ENCODE data around the gene ATXN2. TPM values are rescaled to one million over a fixed set of nuclear protein-coding genes. Genes with fewer than 3 reads are reported as not detected.
"Not testable (repeated sequence)": the region's sequence is repeated elsewhere in the genome, so short reads cannot be mapped to it uniquely, and the experiment has no call there.

ATXN2 gene
- polyA plus RNA-seq, 3 donors from 2014 or later = 7.1 to 31.3 (median 12.3) TPM

DNA sequence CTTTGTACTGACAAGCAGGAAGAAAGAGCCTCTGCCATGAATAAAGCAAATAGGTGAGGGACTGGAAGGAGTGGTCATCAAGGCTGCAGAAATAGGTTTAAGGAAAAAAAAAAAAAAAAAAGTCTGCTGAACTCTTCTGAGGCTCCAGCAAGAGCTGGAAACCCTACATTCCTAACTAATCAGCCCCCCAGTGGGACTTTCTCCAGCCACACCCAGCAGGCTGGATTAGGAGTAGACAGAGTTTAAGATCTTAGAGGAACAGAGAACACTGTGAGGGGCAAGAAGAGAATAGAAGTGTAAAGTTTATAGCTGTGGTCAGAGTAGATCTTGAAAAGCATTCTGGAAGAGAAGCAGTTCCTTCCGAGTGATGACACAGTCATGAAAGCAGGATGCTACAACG lies 66.4 kb downstream of the ATXN2 start:
- no peaks in the 10 kb centered on the region for H3K9me3 Mint-ChIP-seq

DNA sequence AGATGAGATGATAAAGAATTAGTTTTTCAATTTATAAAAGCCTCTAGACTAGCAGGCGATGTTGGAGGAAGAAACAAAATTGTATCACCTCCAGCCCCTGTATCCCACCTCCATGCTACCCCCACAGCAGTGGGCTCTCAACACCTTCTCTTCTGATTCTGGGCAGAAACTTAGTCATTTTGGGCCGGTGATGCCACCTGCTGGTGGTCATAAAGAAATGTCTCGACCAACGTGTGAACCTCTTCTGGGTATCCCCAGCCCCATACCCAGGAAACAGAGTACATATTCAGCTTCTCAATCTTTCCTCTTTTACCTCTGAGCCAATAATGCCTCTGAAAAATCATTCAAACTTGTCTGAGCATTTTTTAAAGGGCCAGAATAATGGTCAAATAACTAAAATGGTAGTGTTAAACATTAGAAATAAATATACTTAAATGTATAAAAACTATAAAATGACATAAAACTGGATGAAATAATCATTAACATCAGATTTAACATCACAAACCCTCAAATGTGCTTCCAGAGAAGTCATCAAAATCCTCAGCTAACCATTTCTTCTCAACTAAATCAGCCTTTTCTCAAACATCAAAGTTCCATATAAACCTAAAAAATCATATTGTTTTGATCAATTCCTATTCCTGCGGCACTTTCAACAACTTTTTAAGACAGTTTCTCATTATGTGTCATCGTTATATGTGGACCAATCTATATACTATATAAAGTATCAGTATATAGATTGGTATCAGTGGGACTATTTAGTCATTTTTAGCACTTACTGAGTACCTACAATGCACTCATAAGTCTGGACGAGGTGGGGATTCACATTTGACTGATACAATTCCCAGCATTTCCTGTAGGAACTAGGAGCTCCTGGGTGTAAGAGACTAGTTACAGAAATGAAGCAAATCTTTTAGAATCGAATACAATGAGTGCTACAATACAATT lies 69.4 kb downstream of the ATXN2 start:
- peaks cover 0 to 15% (median 8%) of the 10 kb centered on the region in 3 donors for H3K36me3 Mint-ChIP-seq
- no peak overlapping the region for H3K4me3 Mint-ChIP-seq
- peak overlapping the region in 3 of 6 donors; percentile 27 to 81 (median 32) for H3K27ac Mint-ChIP-seq
- peak; percentile 54 to 61 (median 56) for DNase-seq
- peaks cover 0 to 2% (median 0%) of the 10 kb centered on the region in 3 donors for H3K27me3 Mint-ChIP-seq (ENCODE audit: low read depth in 3 of 3)
- H3K9me3 Mint-ChIP-seq = no peaks in the 10 kb centered on the region
- peaks cover 5 to 10% of the 10 kb centered on the region in 2 donors for H3K4me1 Mint-ChIP-seq

More for the DNA sequence above, 66.4 kb downstream of the ATXN2 start:
- H3K4me1 Mint-ChIP-seq = peaks cover 5 to 10% of the 10 kb centered on the region in 2 donors
- H3K4me3 Mint-ChIP-seq = no peak overlapping the region
- peaks cover 0 to 7% (median 6%) of the 10 kb centered on the region in 3 donors for H3K36me3 Mint-ChIP-seq
- no peak for DNase-seq
- no peak overlapping the region for H3K27ac Mint-ChIP-seq
- H3K27me3 Mint-ChIP-seq (ENCODE audit: low read depth in 3 of 3) = peaks cover 0 to 2% (median 0%) of the 10 kb centered on the region in 3 donors

DNA sequence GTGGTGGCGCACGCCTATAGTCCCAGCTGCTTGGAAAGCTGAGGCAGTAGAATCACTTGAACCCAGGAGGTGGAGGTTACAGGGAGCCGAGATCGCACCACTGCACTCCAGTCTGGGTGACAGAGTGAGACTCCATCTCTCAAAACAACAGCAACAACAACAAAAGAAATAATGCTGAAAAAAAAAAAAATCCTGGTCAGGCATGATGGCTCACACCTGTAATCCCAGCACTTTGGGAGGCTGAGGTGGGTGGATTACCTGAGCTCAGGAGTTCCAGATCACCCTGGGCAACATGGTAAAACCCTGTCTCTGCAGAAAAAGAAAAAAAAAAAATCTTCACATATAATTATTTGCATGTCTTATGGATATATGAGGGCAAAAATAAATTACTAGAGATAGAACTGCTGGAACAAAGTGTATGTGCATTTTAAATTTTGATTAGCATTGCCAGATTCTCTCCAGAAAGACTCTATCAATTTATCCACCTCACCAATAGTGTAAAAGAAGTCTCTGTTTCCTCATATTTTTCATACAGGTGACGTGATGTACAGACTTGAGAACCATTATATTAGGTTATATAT lies 75.4 kb downstream of the ATXN2 start:
- no peak for DNase-seq
- no peaks in the 10 kb centered on the region for H3K4me1 Mint-ChIP-seq
- peaks cover 3 to 15% (median 11%) of the 10 kb centered on the region in 3 donors for H3K36me3 Mint-ChIP-seq
- no peaks in the 10 kb centered on the region for H3K9me3 Mint-ChIP-seq
- no peak overlapping the region for H3K27ac Mint-ChIP-seq
- no peaks in the 10 kb centered on the region for H3K27me3 Mint-ChIP-seq (ENCODE audit: low read depth in 3 of 3)
- no peak overlapping the region for H3K4me3 Mint-ChIP-seq

DNA sequence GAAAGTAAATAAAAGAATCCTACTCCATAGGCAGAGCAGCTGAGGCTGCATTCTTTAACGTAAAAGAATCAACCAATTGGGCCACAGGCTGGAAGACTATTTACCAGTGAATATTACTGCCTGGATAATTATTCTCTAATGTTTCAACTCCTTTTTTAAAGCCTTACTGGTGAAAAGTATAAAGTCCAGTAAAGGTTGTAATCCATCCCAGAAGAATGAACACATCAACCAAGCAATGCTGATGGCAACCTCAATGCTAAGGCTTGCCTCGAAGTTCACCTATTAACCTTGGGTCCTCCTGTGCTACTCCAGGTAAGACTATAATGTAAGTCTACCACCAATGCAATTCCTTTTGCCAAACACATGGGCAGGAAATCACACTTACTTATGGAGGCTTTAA lies 77.3 kb downstream of the ATXN2 start:
- Mint-ChIP-seq H3K36me3 (peaks cover 3 to 15% (median 11%) of the 10 kb centered on the region in 3 donors), H3K27ac (no peak overlapping the region), H3K27me3 (ENCODE audit: low read depth in 3 of 3) (peaks cover 0 to 1% (median 0%) of the 10 kb centered on the region in 3 donors), H3K4me1 (no peaks in the 10 kb centered on the region), H3K4me3 (no peak overlapping the region), H3K9me3 (no peaks in the 10 kb centered on the region)
- DNase-seq = no peak

DNA sequence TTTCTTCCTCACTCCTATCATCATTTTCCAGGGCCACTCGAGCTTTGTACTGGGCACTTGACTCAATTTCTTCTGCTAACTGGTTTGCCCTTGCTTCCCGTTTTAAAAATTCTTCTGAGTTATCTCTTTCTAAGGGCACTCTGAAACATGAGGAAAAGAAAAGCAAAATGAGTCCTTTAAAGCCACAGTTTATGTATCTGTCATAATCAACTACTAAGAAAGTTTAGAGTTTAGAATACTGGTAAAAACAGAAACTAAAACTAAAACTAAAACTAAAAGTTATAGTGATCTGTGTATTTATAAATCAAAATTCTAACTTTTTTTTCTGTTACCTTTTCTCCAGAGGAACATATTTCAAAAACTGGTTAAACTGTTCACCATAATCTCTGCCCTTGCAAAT lies 79.2 kb downstream of the ATXN2 start:
- Mint-ChIP-seq H3K4me1 (no peaks in the 10 kb centered on the region), H3K9me3 (no peaks in the 10 kb centered on the region), H3K4me3 (no peak overlapping the region), H3K27ac (no peak overlapping the region), H3K27me3 (ENCODE audit: low read depth in 3 of 3) (peaks cover 0 to 1% (median 0%) of the 10 kb centered on the region in 3 donors), H3K36me3 (peaks cover 3 to 17% (median 15%) of the 10 kb centered on the region in 3 donors)
- DNase-seq = no peak

DNA sequence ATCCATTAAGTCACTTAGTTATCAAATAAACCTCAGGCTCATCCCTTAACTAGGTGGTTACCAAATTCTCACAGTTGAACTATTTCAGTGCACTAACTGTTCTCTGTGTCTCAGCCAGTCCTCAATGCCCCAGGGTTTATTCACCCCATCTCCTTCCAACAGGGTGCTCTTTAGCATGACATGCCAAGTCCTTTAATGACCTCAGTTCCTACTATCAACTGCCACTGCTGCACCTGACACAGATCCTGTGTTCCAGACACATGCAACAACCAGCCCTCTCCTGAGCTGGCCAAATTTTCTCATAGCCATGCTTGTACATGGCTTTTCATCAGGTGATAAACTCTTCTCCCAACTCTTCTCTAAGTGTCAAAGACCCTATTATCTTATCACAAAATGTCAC lies 80.0 kb downstream of the ATXN2 start:
- Mint-ChIP-seq H3K4me3 (no peak overlapping the region), H3K4me1 (no peaks in the 10 kb centered on the region), H3K27ac (no peak overlapping the region), H3K36me3 (peaks cover 0 to 16% (median 8%) of the 10 kb centered on the region in 3 donors), H3K27me3 (ENCODE audit: low read depth in 3 of 3) (peaks cover 0 to 1% (median 0%) of the 10 kb centered on the region in 3 donors), H3K9me3 (no peaks in the 10 kb centered on the region)
- DNase-seq = no peak

DNA sequence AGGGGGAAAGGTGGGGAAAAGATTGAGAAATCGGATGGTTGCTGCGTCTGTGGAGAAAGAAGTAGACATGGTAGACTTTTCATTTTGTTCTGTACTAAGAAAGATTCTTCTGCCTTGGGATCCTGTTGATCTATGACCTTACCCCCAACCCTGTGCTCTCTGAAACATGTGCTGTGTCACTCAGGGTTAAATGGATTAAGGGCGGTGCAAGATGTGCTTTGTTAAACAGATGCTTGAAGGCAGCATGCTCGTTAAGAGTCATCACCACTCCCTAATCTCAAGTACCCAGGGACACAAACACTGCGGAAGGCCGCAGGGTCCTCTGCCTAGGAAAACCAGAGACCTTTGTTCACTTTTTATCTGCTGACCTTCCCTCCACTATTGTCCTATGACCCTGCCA lies 91.4 kb downstream of the ATXN2 start:
- H3K36me3 Mint-ChIP-seq = peaks cover 10 to 37% (median 34%) of the 10 kb centered on the region in 3 donors
- H3K27ac Mint-ChIP-seq; H3K27me3 Mint-ChIP-seq (ENCODE audit: low read depth in 3 of 3); H3K9me3 Mint-ChIP-seq; H3K4me3 Mint-ChIP-seq; DNase-seq: not testable (repeated sequence)
- peaks cover 14 to 19% of the 10 kb centered on the region in 2 donors for H3K4me1 Mint-ChIP-seq

DNA sequence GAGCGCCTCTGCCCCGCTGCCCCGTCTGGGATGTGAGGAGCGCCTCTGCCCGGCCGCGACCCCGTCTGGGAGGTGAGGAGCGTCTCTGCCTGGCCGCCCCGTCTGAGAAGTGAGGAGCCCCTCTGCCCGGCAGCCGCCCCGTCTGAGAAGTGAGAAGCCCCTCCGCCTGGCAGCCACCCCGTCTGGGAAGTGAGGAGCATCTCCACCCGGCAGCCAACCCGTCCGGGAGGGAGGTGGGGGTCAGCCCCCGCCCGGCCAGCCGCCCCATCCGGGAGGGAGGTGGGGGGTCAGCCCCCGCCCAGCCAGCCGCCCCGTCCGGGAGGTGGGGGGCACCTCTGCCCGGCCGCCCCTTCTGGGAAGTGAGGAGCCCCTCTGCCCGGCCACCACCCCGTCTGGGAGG lies 91.9 kb downstream of the ATXN2 start:
- H3K4me1 Mint-ChIP-seq = peaks cover 14 to 19% of the 10 kb centered on the region in 2 donors
- peaks cover 10 to 37% (median 33%) of the 10 kb centered on the region in 3 donors for H3K36me3 Mint-ChIP-seq
- not testable (repeated sequence) for DNase-seq; H3K4me3 Mint-ChIP-seq; H3K27ac Mint-ChIP-seq; H3K27me3 Mint-ChIP-seq (ENCODE audit: low read depth in 3 of 3); H3K9me3 Mint-ChIP-seq

DNA sequence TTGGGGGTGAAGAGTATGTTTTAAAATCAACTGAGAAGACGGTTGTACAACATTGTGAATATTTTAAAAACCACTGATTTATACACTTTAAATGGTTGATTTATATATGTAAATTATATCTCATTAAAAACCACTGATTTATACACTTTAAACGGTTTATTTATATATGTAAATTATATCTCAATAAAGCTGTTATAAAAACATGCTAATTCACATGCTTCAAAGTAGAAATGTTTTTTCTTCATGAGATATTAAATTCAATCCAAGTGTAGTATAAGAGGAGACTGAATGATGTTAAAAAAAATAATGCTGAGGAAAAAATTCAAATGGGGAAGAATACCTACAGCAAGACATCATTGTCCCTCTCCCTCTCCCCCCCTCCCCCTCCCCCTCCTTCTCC lies 92.9 kb downstream of the ATXN2 start:
- no peak for DNase-seq
- peaks cover 0 to 3% (median 0%) of the 10 kb centered on the region in 3 donors for H3K27me3 Mint-ChIP-seq (ENCODE audit: low read depth in 3 of 3)
- H3K4me1 Mint-ChIP-seq = peaks cover 14 to 19% of the 10 kb centered on the region in 2 donors
- H3K9me3 Mint-ChIP-seq = no peaks in the 10 kb centered on the region
- H3K27ac Mint-ChIP-seq = peak overlapping the region in 1 of 6 donors; percentile 8
- peaks cover 10 to 37% (median 33%) of the 10 kb centered on the region in 3 donors for H3K36me3 Mint-ChIP-seq
- no peak overlapping the region for H3K4me3 Mint-ChIP-seq

DNA sequence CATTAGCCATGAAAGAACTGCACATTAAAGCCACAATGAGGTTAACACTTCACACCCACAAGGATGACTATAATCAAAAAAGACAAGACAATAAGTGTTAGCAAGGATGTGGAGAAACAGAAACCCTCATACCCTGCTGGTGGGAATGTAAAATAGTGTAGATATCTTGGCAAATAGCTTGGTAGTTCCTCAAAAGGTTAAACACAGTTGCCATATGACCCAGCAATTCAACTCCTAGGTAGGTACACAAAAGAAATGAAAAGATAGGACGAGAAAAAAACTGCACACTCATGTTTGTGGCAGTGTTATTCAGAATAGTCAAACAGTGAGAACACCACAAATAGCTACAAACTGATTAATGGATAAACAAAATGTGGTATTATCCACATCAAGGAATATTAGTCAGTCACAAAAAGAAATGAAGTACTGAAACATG lies 93.5 kb downstream of the ATXN2 start:
- Mint-ChIP-seq H3K4me1 (peaks cover 14 to 19% of the 10 kb centered on the region in 2 donors), H3K27ac (peak overlapping the region in 4 of 6 donors; percentile 8 to 58 (median 46)), H3K36me3 (peaks cover 5 to 31% (median 29%) of the 10 kb centered on the region in 3 donors), H3K27me3 (ENCODE audit: low read depth in 3 of 3) (peaks cover 0 to 3% (median 0%) of the 10 kb centered on the region in 3 donors), H3K4me3 (peak overlapping the region in 4 of 5 donors; percentile 26 to 73 (median 48)), H3K9me3 (no peaks in the 10 kb centered on the region)
- peak; percentile 66 to 73 (median 69) for DNase-seq

DNA sequence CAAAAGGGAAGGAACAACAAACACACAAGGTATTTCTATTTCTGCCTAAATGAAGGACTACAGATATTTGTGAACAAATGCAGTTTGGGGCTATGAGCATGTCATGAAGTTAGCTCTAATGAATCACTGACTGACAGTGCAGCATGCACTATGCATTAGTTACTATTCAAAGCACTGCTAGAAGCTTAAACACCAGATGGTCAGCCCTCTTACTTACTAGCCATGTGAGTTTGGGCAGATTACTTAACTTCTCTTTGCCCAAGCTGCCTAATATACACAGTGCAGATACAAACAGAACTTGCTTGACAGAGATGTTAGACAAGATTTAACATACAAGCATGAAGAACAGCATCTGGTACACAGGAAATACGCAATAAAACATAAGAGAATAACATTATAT lies 96.0 kb downstream of the ATXN2 start:
- Mint-ChIP-seq H3K36me3 (peaks cover 7 to 34% (median 30%) of the 10 kb centered on the region in 3 donors), H3K9me3 (no peaks in the 10 kb centered on the region), H3K4me3 (no peak overlapping the region), H3K27me3 (ENCODE audit: low read depth in 3 of 3) (peaks cover 0 to 3% (median 2%) of the 10 kb centered on the region in 3 donors), H3K27ac (no peak overlapping the region), H3K4me1 (peaks cover 14 to 19% of the 10 kb centered on the region in 2 donors)
- DNase-seq = no peak

DNA sequence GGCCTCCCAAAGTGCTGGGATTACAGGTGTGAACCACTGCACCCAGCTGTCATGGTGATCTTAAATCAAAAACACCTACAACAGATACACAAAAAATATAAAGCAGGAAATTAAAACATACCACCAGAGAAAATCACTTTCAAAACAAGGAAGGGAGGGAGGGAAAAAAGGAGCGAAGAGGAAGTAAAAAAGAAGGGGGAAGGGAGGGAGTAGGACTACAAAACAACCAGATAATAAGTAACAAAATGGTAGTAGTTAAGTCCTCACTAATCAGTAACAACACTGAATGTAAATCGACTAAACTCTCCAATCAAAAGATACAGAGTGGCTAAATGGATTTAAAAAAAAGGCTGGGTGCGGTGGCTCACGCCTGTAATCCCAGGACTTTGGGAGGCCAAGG lies 104.4 kb downstream of the ATXN2 start:
- Mint-ChIP-seq H3K27ac (no peak overlapping the region), H3K4me1 (no peaks in the 10 kb centered on the region), H3K9me3 (no peaks in the 10 kb centered on the region), H3K4me3 (no peak overlapping the region), H3K36me3 (peaks cover 13 to 32% (median 29%) of the 10 kb centered on the region in 3 donors), H3K27me3 (ENCODE audit: low read depth in 3 of 3) (peaks cover 0 to 2% (median 0%) of the 10 kb centered on the region in 3 donors)
- no peak for DNase-seq

DNA sequence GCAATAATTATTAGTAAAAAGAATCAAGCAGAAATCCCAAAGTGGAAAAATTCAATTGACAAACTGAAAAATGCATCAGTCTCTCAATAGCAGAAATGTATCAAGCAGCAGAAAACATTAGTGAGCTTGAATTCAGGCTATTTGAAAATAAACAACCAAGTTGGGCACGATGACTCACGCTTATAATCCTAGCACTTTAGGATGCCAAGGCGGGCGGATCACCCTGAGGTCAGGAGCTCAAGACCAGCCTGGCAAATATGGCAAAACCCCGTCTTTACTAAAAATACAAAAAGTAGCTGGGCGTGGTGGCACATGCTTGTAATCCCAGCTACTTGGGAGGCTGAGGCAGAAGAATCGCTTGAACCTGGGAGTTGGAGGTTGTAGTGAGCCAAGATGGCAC lies 106.1 kb downstream of the ATXN2 start:
- H3K9me3 Mint-ChIP-seq; DNase-seq; H3K27me3 Mint-ChIP-seq (ENCODE audit: low read depth in 3 of 3); H3K4me3 Mint-ChIP-seq; H3K4me1 Mint-ChIP-seq: not testable (repeated sequence)
- H3K36me3 Mint-ChIP-seq = peaks cover 16 to 33% (median 28%) of the 10 kb centered on the region in 3 donors
- H3K27ac Mint-ChIP-seq = peak overlapping the region in 1 of 6 donors; percentile 12

DNA sequence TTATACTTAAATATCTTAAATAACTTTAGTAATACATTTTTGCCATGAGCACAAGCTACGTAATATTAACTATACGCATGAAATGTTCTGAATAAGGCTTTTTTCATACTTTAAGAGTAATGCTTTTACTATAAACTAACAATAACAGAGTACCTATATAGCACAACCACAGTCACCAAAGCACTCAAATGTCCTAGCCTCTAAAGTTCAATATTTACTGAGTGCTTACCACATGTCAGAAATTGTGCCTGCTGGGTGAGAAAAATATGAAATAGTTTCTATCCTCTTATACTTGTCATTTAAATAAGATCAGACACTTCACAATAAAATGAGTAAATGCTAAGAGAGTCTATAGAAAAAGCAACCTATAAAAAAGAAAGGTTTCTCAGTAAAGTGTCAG lies 110.3 kb downstream of the ATXN2 start:
- DNase-seq = no peak
- H3K4me3 Mint-ChIP-seq = no peak overlapping the region
- peaks cover 17 to 37% (median 27%) of the 10 kb centered on the region in 3 donors for H3K36me3 Mint-ChIP-seq
- H3K27ac Mint-ChIP-seq = no peak overlapping the region
- H3K4me1 Mint-ChIP-seq = no peaks in the 10 kb centered on the region
- H3K9me3 Mint-ChIP-seq = no peaks in the 10 kb centered on the region
- H3K27me3 Mint-ChIP-seq (ENCODE audit: low read depth in 3 of 3) = peaks cover 0 to 2% (median 0%) of the 10 kb centered on the region in 3 donors

Measured in immature natural killer cell (primary cell).